ENCODE results near the gene NEO1.

The NEO1 gene

GRCh38 chr15:73015493-73015892 lies 36.8 kb upstream of the NEO1 start:
- Histone ChIP-seq H3K4me1 (ENCODE audit: control insufficient read depth, insufficient read depth, low read length) (peaks cover 11% of the 10 kb centered on the region), H3K9me3 (ENCODE audit: control insufficient read depth, insufficient read depth, low read length) (no peaks in the 10 kb centered on the region), H3K9ac (ENCODE audit: low read depth, low read length) (no peak overlapping the region), H3K27ac (ENCODE audit: low read depth, low read length) (no peak overlapping the region), H3K4me3 (ENCODE audit: low read depth, low read length) (no peak overlapping the region), H3K36me3 (ENCODE audit: control insufficient read depth, insufficient read depth, low read length) (no peaks in the 10 kb centered on the region), H3K27me3 (ENCODE audit: control insufficient read depth, insufficient read depth, low read length) (no peaks in the 10 kb centered on the region)

GRCh38 chr15:73017987-73018386 lies 34.3 kb upstream of the NEO1 start:
- Histone ChIP-seq H3K4me3 (ENCODE audit: low read depth, low read length) (no peak overlapping the region; the same call in 1 of the 2 replicates), H3K9me3 (ENCODE audit: control insufficient read depth, insufficient read depth, low read length) (no peaks in the 10 kb centered on the region), H3K36me3 (ENCODE audit: control insufficient read depth, insufficient read depth, low read length) (no peaks in the 10 kb centered on the region), H3K27me3 (ENCODE audit: control insufficient read depth, insufficient read depth, low read length) (no peaks in the 10 kb centered on the region), H3K9ac (ENCODE audit: low read depth, low read length) (no peak overlapping the region), H3K4me1 (ENCODE audit: control insufficient read depth, insufficient read depth, low read length) (peaks cover 34% of the 10 kb centered on the region), H3K27ac (ENCODE audit: low read depth, low read length) (no peak overlapping the region)

GRCh38 chr15:73019154-73019553 lies 33.1 kb upstream of the NEO1 start:
- no peak overlapping the region for H3K4me3 ChIP-seq (ENCODE audit: low read depth, low read length)
- no peaks in the 10 kb centered on the region for H3K27me3 ChIP-seq (ENCODE audit: control insufficient read depth, insufficient read depth, low read length)
- no peaks in the 10 kb centered on the region for H3K9me3 ChIP-seq (ENCODE audit: control insufficient read depth, insufficient read depth, low read length)
- H3K9ac ChIP-seq (ENCODE audit: low read depth, low read length): no peak overlapping the region
- no peaks in the 10 kb centered on the region for H3K36me3 ChIP-seq (ENCODE audit: control insufficient read depth, insufficient read depth, low read length)
- H3K27ac ChIP-seq (ENCODE audit: low read depth, low read length): no peak overlapping the region
- H3K4me1 ChIP-seq (ENCODE audit: control insufficient read depth, insufficient read depth, low read length): peaks cover 34% of the 10 kb centered on the region

GRCh38 chr15:73019601-73020146 lies 32.6 kb upstream of the NEO1 start:
- H3K4me1 ChIP-seq (ENCODE audit: control insufficient read depth, insufficient read depth, low read length): peaks cover 34% of the 10 kb centered on the region
- no peaks in the 10 kb centered on the region for H3K27me3 ChIP-seq (ENCODE audit: control insufficient read depth, insufficient read depth, low read length)
- no peak overlapping the region for H3K4me3 ChIP-seq (ENCODE audit: low read depth, low read length)
- H3K9ac ChIP-seq (ENCODE audit: low read depth, low read length): no peak overlapping the region
- no peaks in the 10 kb centered on the region for H3K9me3 ChIP-seq (ENCODE audit: control insufficient read depth, insufficient read depth, low read length)
- no peaks in the 10 kb centered on the region for H3K36me3 ChIP-seq (ENCODE audit: control insufficient read depth, insufficient read depth, low read length)
- H3K27ac ChIP-seq (ENCODE audit: low read depth, low read length): no peak overlapping the region

GRCh38 chr15:73021139-73021621 lies 31.1 kb upstream of the NEO1 start:
- Histone ChIP-seq H3K27me3 (ENCODE audit: control insufficient read depth, insufficient read depth, low read length) (no peaks in the 10 kb centered on the region), H3K4me1 (ENCODE audit: control insufficient read depth, insufficient read depth, low read length) (peaks cover 31% of the 10 kb centered on the region), H3K36me3 (ENCODE audit: control insufficient read depth, insufficient read depth, low read length) (no peaks in the 10 kb centered on the region), H3K9me3 (ENCODE audit: control insufficient read depth, insufficient read depth, low read length) (no peaks in the 10 kb centered on the region), H3K9ac (ENCODE audit: low read depth, low read length) (peak overlapping the region; percentile 39; the same call in 1 of the 2 replicates), H3K4me3 (ENCODE audit: low read depth, low read length) (peak overlapping the region; percentile 35; the same call in 1 of the 2 replicates), H3K27ac (ENCODE audit: low read depth, low read length) (peak overlapping the region; percentile 60)

GRCh38 chr15:73022161-73022560 lies 30.1 kb upstream of the NEO1 start:
- Histone ChIP-seq H3K27me3 (ENCODE audit: control insufficient read depth, insufficient read depth, low read length) (no peaks in the 10 kb centered on the region), H3K4me3 (ENCODE audit: low read depth, low read length) (no peak overlapping the region), H3K27ac (ENCODE audit: low read depth, low read length) (no peak overlapping the region), H3K36me3 (ENCODE audit: control insufficient read depth, insufficient read depth, low read length) (no peaks in the 10 kb centered on the region), H3K9ac (ENCODE audit: low read depth, low read length) (no peak overlapping the region), H3K9me3 (ENCODE audit: control insufficient read depth, insufficient read depth, low read length) (no peaks in the 10 kb centered on the region), H3K4me1 (ENCODE audit: control insufficient read depth, insufficient read depth, low read length) (peaks cover 31% of the 10 kb centered on the region)

- Histone ChIP-seq H3K27ac (ENCODE audit: low read depth, low read length) (no peak overlapping the region), H3K9me3 (ENCODE audit: control insufficient read depth, insufficient read depth, low read length) (no peaks in the 10 kb centered on the region), H3K4me1 (ENCODE audit: control insufficient read depth, insufficient read depth, low read length) (peaks cover 27% of the 10 kb centered on the region), H3K36me3 (ENCODE audit: control insufficient read depth, insufficient read depth, low read length) (no peaks in the 10 kb centered on the region), H3K27me3 (ENCODE audit: control insufficient read depth, insufficient read depth, low read length) (no peaks in the 10 kb centered on the region), H3K4me3 (ENCODE audit: low read depth, low read length) (no peak overlapping the region), H3K9ac (ENCODE audit: low read depth, low read length) (no peak overlapping the region)
Observed at GRCh38 chr15:73023071-73023470, 29.2 kb upstream of the NEO1 start.

GRCh38 chr15:73024168-73024567 lies 28.1 kb upstream of the NEO1 start:
- Histone ChIP-seq H3K27me3 (ENCODE audit: control insufficient read depth, insufficient read depth, low read length) (no peaks in the 10 kb centered on the region), H3K36me3 (ENCODE audit: control insufficient read depth, insufficient read depth, low read length) (no peaks in the 10 kb centered on the region), H3K4me3 (ENCODE audit: low read depth, low read length) (no peak overlapping the region), H3K27ac (ENCODE audit: low read depth, low read length) (no peak overlapping the region), H3K4me1 (ENCODE audit: control insufficient read depth, insufficient read depth, low read length) (peaks cover 28% of the 10 kb centered on the region), H3K9me3 (ENCODE audit: control insufficient read depth, insufficient read depth, low read length) (no peaks in the 10 kb centered on the region), H3K9ac (ENCODE audit: low read depth, low read length) (no peak overlapping the region)

GRCh38 chr15:73026511-73027054 lies 25.7 kb upstream of the NEO1 start:
- peaks cover 14% of the 10 kb centered on the region; the same call in 1 of the 2 replicates for H3K4me1 ChIP-seq (ENCODE audit: control insufficient read depth, insufficient read depth, low read length)
- H3K27me3 ChIP-seq (ENCODE audit: control insufficient read depth, insufficient read depth, low read length): no peaks in the 10 kb centered on the region
- no peak overlapping the region for H3K27ac ChIP-seq (ENCODE audit: low read depth, low read length)
- H3K9me3 ChIP-seq (ENCODE audit: control insufficient read depth, insufficient read depth, low read length): no peaks in the 10 kb centered on the region
- H3K4me3 ChIP-seq (ENCODE audit: low read depth, low read length): no peak overlapping the region
- H3K9ac ChIP-seq (ENCODE audit: low read depth, low read length): no peak overlapping the region
- H3K36me3 ChIP-seq (ENCODE audit: control insufficient read depth, insufficient read depth, low read length): no peaks in the 10 kb centered on the region

- Histone ChIP-seq H3K4me3 (ENCODE audit: low read depth, low read length) (no peak overlapping the region), H3K9ac (ENCODE audit: low read depth, low read length) (no peak overlapping the region), H3K27ac (ENCODE audit: low read depth, low read length) (no peak overlapping the region), H3K36me3 (ENCODE audit: control insufficient read depth, insufficient read depth, low read length) (no peaks in the 10 kb centered on the region), H3K4me1 (ENCODE audit: control insufficient read depth, insufficient read depth, low read length) (0 out of 2 replicates have a peak, but pooled peaks cover 3% of the 10 kb centered on the region), H3K27me3 (ENCODE audit: control insufficient read depth, insufficient read depth, low read length) (no peaks in the 10 kb centered on the region), H3K9me3 (ENCODE audit: control insufficient read depth, insufficient read depth, low read length) (no peaks in the 10 kb centered on the region)
Observed at GRCh38 chr15:73028031-73028430, 24.2 kb upstream of the NEO1 start.

- H3K27me3 ChIP-seq (ENCODE audit: control insufficient read depth, insufficient read depth, low read length): no peaks in the 10 kb centered on the region
- H3K4me1 ChIP-seq (ENCODE audit: control insufficient read depth, insufficient read depth, low read length): peaks cover 7% of the 10 kb centered on the region; the same call in 1 of the 2 replicates
- no peak overlapping the region for H3K4me3 ChIP-seq (ENCODE audit: low read depth, low read length)
- H3K27ac ChIP-seq (ENCODE audit: low read depth, low read length): no peak overlapping the region
- no peaks in the 10 kb centered on the region for H3K36me3 ChIP-seq (ENCODE audit: control insufficient read depth, insufficient read depth, low read length)
- no peaks in the 10 kb centered on the region for H3K9me3 ChIP-seq (ENCODE audit: control insufficient read depth, insufficient read depth, low read length)
- H3K9ac ChIP-seq (ENCODE audit: low read depth, low read length): no peak overlapping the region
Observed at GRCh38 chr15:73028831-73029451, 23.3 kb upstream of the NEO1 start.
